ENCODE results near the gene JADE2.

JADE2 gene

GRCh38 chr5:134570365-134570758 is 44.9 kb downstream of the JADE2 start:
- no peak for DNase-seq (ENCODE audit: low read depth)

- DNase-seq (ENCODE audit: low read depth), result no peak
These were observed 45.4 kb downstream of the JADE2 start for GRCh38 chr5:134570886-134571285.

- no peak for DNase-seq (ENCODE audit: low read depth)
These were observed 46.4 kb downstream of the JADE2 start for GRCh38 chr5:134571693-134572405.

- no peak for DNase-seq (ENCODE audit: low read depth)
These were observed 47.3 kb downstream of the JADE2 start for GRCh38 chr5:134572811-134573210.

- DNase-seq (ENCODE audit: low read depth), result no peak
These were observed 49.1 kb downstream of the JADE2 start for GRCh38 chr5:134574521-134574920.

GRCh38 chr5:134575316-134575715 is 49.8 kb downstream of the JADE2 start:
- no peak for DNase-seq (ENCODE audit: low read depth)

- no peak for DNase-seq (ENCODE audit: low read depth)
These were observed 51.0 kb downstream of the JADE2 start for GRCh38 chr5:134576386-134577021.

- peak; percentile 55 for DNase-seq (ENCODE audit: low read depth)
These were observed 51.7 kb downstream of the JADE2 start for GRCh38 chr5:134577022-134577795.

GRCh38 chr5:134577796-134578577 is 52.5 kb downstream of the JADE2 start:
- DNase-seq (ENCODE audit: low read depth), result peak; percentile 51

- DNase-seq (ENCODE audit: low read depth), result no peak
These were observed 53.3 kb downstream of the JADE2 start for GRCh38 chr5:134578578-134579283.

- no peak for DNase-seq (ENCODE audit: low read depth)
These were observed 53.9 kb downstream of the JADE2 start for GRCh38 chr5:134579284-134579771.

- DNase-seq (ENCODE audit: low read depth), result no peak
These were observed 54.6 kb downstream of the JADE2 start for GRCh38 chr5:134580001-134580460.

GRCh38 chr5:134581241-134581981 is 55.9 kb downstream of the JADE2 start:
- DNase-seq (ENCODE audit: low read depth), result no peak

GRCh38 chr5:134582281-134582680 is 56.8 kb downstream of the JADE2 start:
- no peak for DNase-seq (ENCODE audit: low read depth)

GRCh38 chr5:134582941-134583340 is 57.5 kb downstream of the JADE2 start:
- DNase-seq (ENCODE audit: low read depth), result no peak

- DNase-seq (ENCODE audit: low read depth), result no peak
These were observed 58.3 kb downstream of the JADE2 start for GRCh38 chr5:134583766-134584165.

GRCh38 chr5:134584662-134585061 is 59.2 kb downstream of the JADE2 start:
- no peak for DNase-seq (ENCODE audit: low read depth)

- DNase-seq (ENCODE audit: low read depth), result no peak
These were observed 60.5 kb downstream of the JADE2 start for GRCh38 chr5:134585966-134586365.

- DNase-seq (ENCODE audit: low read depth), result no peak
These were observed 61.5 kb downstream of the JADE2 start for GRCh38 chr5:134586866-134587524.
